ENCODE data around the gene NRP1.

Gene NRP1

DNA sequence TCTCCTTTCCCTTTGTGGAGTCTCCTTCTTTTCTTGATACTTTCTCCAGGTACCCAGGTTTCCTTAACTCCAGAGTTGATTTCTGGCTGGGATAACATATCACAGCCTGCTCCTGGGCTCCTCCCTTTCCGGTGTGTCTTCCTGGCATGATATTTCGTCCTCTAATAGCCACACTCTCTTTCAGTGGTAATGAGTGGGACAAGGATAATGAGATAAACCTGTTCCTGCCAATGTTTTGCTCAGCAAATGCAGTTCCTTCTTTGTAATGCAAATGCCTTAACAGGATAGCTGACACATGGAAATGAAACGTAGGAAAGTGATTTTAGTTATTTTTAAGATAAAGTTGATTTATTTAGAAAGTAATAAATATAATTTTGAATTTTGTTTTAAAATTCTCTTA lies 168.6 kb downstream of the NRP1 start:
- no peaks in the 10 kb centered on the region for H3K27me3 ChIP-seq (ENCODE audit: low read depth, low read length)
- H3K36me3 ChIP-seq (ENCODE audit: control insufficient read depth in 1 of 2, insufficient read depth in 2 of 2, low read length in 2 of 2), result no peaks in the 10 kb centered on the region
- H3K4me1 ChIP-seq (ENCODE audit: control insufficient read depth in 1 of 2, insufficient read depth in 2 of 2, low read length in 2 of 2), result no peaks in the 10 kb centered on the region
- H3K27ac ChIP-seq (ENCODE audit: low read length), result no peak overlapping the region
- H3K9me3 ChIP-seq (ENCODE audit: control insufficient read depth in 1 of 2, low read length in 2 of 2), result no peaks in the 10 kb centered on the region
- H3K4me3 ChIP-seq (ENCODE audit: low read depth in 1 of 2, low read length in 2 of 2), result no peak overlapping the region

DNA sequence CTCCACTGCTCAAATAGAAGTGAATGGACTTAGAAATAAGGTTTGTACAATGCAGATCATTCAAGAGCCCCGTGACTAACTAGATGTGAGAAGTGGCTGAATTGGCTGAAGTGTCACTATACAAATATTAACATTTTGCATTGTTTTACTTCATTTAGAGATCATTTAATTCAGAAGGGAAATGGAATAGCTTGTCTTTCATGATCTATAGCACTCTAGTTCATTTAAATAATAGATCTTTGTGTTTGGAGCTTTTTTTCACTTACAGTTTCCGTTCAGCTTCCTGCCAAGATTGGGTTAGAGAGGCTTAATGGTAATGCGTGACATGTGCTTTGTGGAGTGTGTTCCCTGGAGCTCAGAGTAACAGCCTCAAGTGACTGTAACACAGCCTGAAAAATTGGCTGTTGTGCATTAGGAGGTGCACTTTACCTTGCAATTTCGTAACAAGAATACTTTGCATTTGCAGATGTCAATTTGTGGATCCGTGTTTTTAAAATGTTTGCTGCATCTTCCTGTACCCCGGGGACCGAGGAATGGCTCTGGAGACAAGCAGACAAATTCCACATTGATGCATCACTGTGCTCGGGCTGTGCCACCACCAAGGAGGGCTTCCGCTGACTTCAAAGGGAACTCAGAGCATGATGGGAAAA lies 170.3 kb downstream of the NRP1 start:
- Histone ChIP-seq H3K4me3 (ENCODE audit: low read depth in 1 of 2, low read length in 2 of 2) (no peak overlapping the region), H3K4me1 (ENCODE audit: control insufficient read depth in 1 of 2, insufficient read depth in 2 of 2, low read length in 2 of 2) (no peaks in the 10 kb centered on the region), H3K36me3 (ENCODE audit: control insufficient read depth in 1 of 2, insufficient read depth in 2 of 2, low read length in 2 of 2) (no peaks in the 10 kb centered on the region), H3K27me3 (ENCODE audit: low read depth, low read length) (no peaks in the 10 kb centered on the region), H3K27ac (ENCODE audit: low read length) (no peak overlapping the region), H3K9me3 (ENCODE audit: control insufficient read depth in 1 of 2, low read length in 2 of 2) (no peaks in the 10 kb centered on the region)

GRCh38 chr10:33162248-33162575 lies 172.3 kb downstream of the NRP1 start:
- no peak overlapping the region for H3K4me3 ChIP-seq (ENCODE audit: low read depth in 1 of 2, low read length in 2 of 2)
- H3K9me3 ChIP-seq (ENCODE audit: control insufficient read depth in 1 of 2, low read length in 2 of 2), result no peaks in the 10 kb centered on the region
- H3K4me1 ChIP-seq (ENCODE audit: control insufficient read depth in 1 of 2, insufficient read depth in 2 of 2, low read length in 2 of 2), result no peaks in the 10 kb centered on the region
- H3K27ac ChIP-seq (ENCODE audit: low read length), result no peak overlapping the region
- H3K36me3 ChIP-seq (ENCODE audit: control insufficient read depth in 1 of 2, insufficient read depth in 2 of 2, low read length in 2 of 2), result no peaks in the 10 kb centered on the region
- no peaks in the 10 kb centered on the region for H3K27me3 ChIP-seq (ENCODE audit: low read depth, low read length)

- H3K9me3 ChIP-seq (ENCODE audit: control insufficient read depth in 1 of 2, low read length in 2 of 2), result no peaks in the 10 kb centered on the region
- no peak overlapping the region for H3K27ac ChIP-seq (ENCODE audit: low read length)
Measured at GRCh38 chr10:33161550-33162247, 172.8 kb downstream of the NRP1 start.

GRCh38 chr10:33160151-33160550 lies 174.3 kb downstream of the NRP1 start:
- Histone ChIP-seq H3K4me1 (ENCODE audit: control insufficient read depth in 1 of 2, insufficient read depth in 2 of 2, low read length in 2 of 2) (no peaks in the 10 kb centered on the region), H3K9me3 (ENCODE audit: control insufficient read depth in 1 of 2, low read length in 2 of 2) (no peaks in the 10 kb centered on the region), H3K36me3 (ENCODE audit: control insufficient read depth in 1 of 2, insufficient read depth in 2 of 2, low read length in 2 of 2) (no peaks in the 10 kb centered on the region), H3K27me3 (ENCODE audit: low read depth, low read length) (no peaks in the 10 kb centered on the region), H3K27ac (ENCODE audit: low read length) (no peak overlapping the region), H3K4me3 (ENCODE audit: low read depth in 1 of 2, low read length in 2 of 2) (no peak overlapping the region)

More at GRCh38 chr10:33161550-33162247, 172.8 kb downstream of the NRP1 start:
- Histone ChIP-seq H3K27me3 (ENCODE audit: low read depth, low read length) (no peaks in the 10 kb centered on the region), H3K36me3 (ENCODE audit: control insufficient read depth in 1 of 2, insufficient read depth in 2 of 2, low read length in 2 of 2) (no peaks in the 10 kb centered on the region), H3K4me3 (ENCODE audit: low read depth in 1 of 2, low read length in 2 of 2) (no peak overlapping the region), H3K4me1 (ENCODE audit: control insufficient read depth in 1 of 2, insufficient read depth in 2 of 2, low read length in 2 of 2) (no peaks in the 10 kb centered on the region)

DNA sequence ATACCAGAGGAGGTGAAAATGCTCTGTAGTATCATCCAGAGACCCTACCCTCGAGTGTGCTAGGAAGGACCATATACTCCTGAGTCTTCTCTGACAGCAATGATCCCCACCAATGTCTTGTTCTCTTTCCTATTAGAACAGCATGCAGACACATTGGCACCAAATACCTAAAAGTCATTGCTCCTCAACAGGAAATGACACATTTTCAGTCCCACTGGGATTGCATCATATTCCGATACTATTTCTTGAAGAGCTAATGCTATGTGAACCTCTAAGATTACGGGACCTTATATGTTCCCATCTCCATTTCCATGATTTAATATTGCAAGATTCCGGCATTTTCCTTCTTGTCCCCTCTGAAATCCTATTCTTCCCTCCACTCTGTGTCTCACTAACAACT lies 177.4 kb downstream of the NRP1 start:
- Histone ChIP-seq H3K27me3 (ENCODE audit: low read depth, low read length) (no peaks in the 10 kb centered on the region), H3K9me3 (ENCODE audit: control insufficient read depth in 1 of 2, low read length in 2 of 2) (no peaks in the 10 kb centered on the region)

GRCh38 chr10:33155720-33156638 lies 178.5 kb downstream of the NRP1 start:
- no peak overlapping the region for H3K27ac ChIP-seq (ENCODE audit: low read length)
- H3K27me3 ChIP-seq (ENCODE audit: low read depth, low read length), result no peaks in the 10 kb centered on the region
- H3K36me3 ChIP-seq (ENCODE audit: control insufficient read depth in 1 of 2, insufficient read depth in 2 of 2, low read length in 2 of 2), result no peaks in the 10 kb centered on the region
- no peaks in the 10 kb centered on the region for H3K4me1 ChIP-seq (ENCODE audit: control insufficient read depth in 1 of 2, insufficient read depth in 2 of 2, low read length in 2 of 2)
- no peaks in the 10 kb centered on the region for H3K9me3 ChIP-seq (ENCODE audit: control insufficient read depth in 1 of 2, low read length in 2 of 2)
- no peak overlapping the region for H3K4me3 ChIP-seq (ENCODE audit: low read depth in 1 of 2, low read length in 2 of 2)

More for the DNA sequence above, 177.4 kb downstream of the NRP1 start:
- Histone ChIP-seq H3K36me3 (ENCODE audit: control insufficient read depth in 1 of 2, insufficient read depth in 2 of 2, low read length in 2 of 2) (no peaks in the 10 kb centered on the region), H3K4me3 (ENCODE audit: low read depth in 1 of 2, low read length in 2 of 2) (no peak overlapping the region), H3K27ac (ENCODE audit: low read length) (no peak overlapping the region), H3K4me1 (ENCODE audit: control insufficient read depth in 1 of 2, insufficient read depth in 2 of 2, low read length in 2 of 2) (no peaks in the 10 kb centered on the region)

GRCh38 chr10:33154590-33154989 lies 179.9 kb downstream of the NRP1 start:
- Histone ChIP-seq H3K4me1 (ENCODE audit: control insufficient read depth in 1 of 2, insufficient read depth in 2 of 2, low read length in 2 of 2) (no peaks in the 10 kb centered on the region), H3K27ac (ENCODE audit: low read length) (no peak overlapping the region), H3K27me3 (ENCODE audit: low read depth, low read length) (no peaks in the 10 kb centered on the region), H3K4me3 (ENCODE audit: low read depth in 1 of 2, low read length in 2 of 2) (no peak overlapping the region), H3K9me3 (ENCODE audit: control insufficient read depth in 1 of 2, low read length in 2 of 2) (no peaks in the 10 kb centered on the region), H3K36me3 (ENCODE audit: control insufficient read depth in 1 of 2, insufficient read depth in 2 of 2, low read length in 2 of 2) (no peaks in the 10 kb centered on the region)

- H3K27me3 ChIP-seq (ENCODE audit: low read depth, low read length), result no peaks in the 10 kb centered on the region
- H3K36me3 ChIP-seq (ENCODE audit: control insufficient read depth in 1 of 2, insufficient read depth in 2 of 2, low read length in 2 of 2), result no peaks in the 10 kb centered on the region
- no peak overlapping the region for H3K4me3 ChIP-seq (ENCODE audit: low read depth in 1 of 2, low read length in 2 of 2)
- no peaks in the 10 kb centered on the region for H3K4me1 ChIP-seq (ENCODE audit: control insufficient read depth in 1 of 2, insufficient read depth in 2 of 2, low read length in 2 of 2)
- H3K9me3 ChIP-seq (ENCODE audit: control insufficient read depth in 1 of 2, low read length in 2 of 2), result no peaks in the 10 kb centered on the region
- no peak overlapping the region for H3K27ac ChIP-seq (ENCODE audit: low read length)
Measured at GRCh38 chr10:33153968-33154327, 180.5 kb downstream of the NRP1 start.

GRCh38 chr10:33153251-33153967 lies 181.1 kb downstream of the NRP1 start:
- H3K9me3 ChIP-seq (ENCODE audit: control insufficient read depth in 1 of 2, low read length in 2 of 2), result no peaks in the 10 kb centered on the region
- no peaks in the 10 kb centered on the region for H3K4me1 ChIP-seq (ENCODE audit: control insufficient read depth in 1 of 2, insufficient read depth in 2 of 2, low read length in 2 of 2)
- no peak overlapping the region for H3K27ac ChIP-seq (ENCODE audit: low read length)
- no peaks in the 10 kb centered on the region for H3K36me3 ChIP-seq (ENCODE audit: control insufficient read depth in 1 of 2, insufficient read depth in 2 of 2, low read length in 2 of 2)
- no peaks in the 10 kb centered on the region for H3K27me3 ChIP-seq (ENCODE audit: low read depth, low read length)
- H3K4me3 ChIP-seq (ENCODE audit: low read depth in 1 of 2, low read length in 2 of 2), result no peak overlapping the region

- no peak overlapping the region for H3K27ac ChIP-seq (ENCODE audit: low read length)
- H3K9me3 ChIP-seq (ENCODE audit: control insufficient read depth in 1 of 2, low read length in 2 of 2), result no peaks in the 10 kb centered on the region
- no peaks in the 10 kb centered on the region for H3K36me3 ChIP-seq (ENCODE audit: control insufficient read depth in 1 of 2, insufficient read depth in 2 of 2, low read length in 2 of 2)
- H3K4me1 ChIP-seq (ENCODE audit: control insufficient read depth in 1 of 2, insufficient read depth in 2 of 2, low read length in 2 of 2), result no peaks in the 10 kb centered on the region
- H3K4me3 ChIP-seq (ENCODE audit: low read depth in 1 of 2, low read length in 2 of 2), result no peak overlapping the region
- no peaks in the 10 kb centered on the region for H3K27me3 ChIP-seq (ENCODE audit: low read depth, low read length)
Measured at GRCh38 chr10:33152750-33153149, 181.7 kb downstream of the NRP1 start.

All from muscle layer of duodenum (tissue), 2 donors.